ENCODE measurements around the gene SHANK3. TPM values are rescaled to one million over a fixed set of nuclear protein-coding genes. Genes with fewer than 3 reads are reported as not detected.

SHANK3 gene
- total and polyA plus RNA-seq, 2 donors (not counting 3 experiments of a cell fraction or from before 2014, with no cell fraction given), result 26.1 to 158 TPM

GRCh38 chr22:50677493-50678217 lies 5.0 kb downstream of the SHANK3 start:
- dilution Hi-C loops (cut with MboI; ENCODE audit: extremely low pct_ligation_motif_present, low sequenced_read_pairs) (no loop called here), intact Hi-C loops (cut with micrococcal nuclease) (loop anchor here (2.0 kb wide), 1 partner anchor 13 kb away; no protein-coding TSS in a partner anchor)
- Histone ChIP-seq H3K9me3 (replicated peaks; ENCODE audit: control insufficient read depth, insufficient read depth, low read length) (no peaks in the 10 kb centered on the region), H4K20me1 (replicated peaks; ENCODE audit: control insufficient read depth, extremely low read depth, insufficient read depth, low read length) (no peaks in the 10 kb centered on the region), H3K9ac (replicated peaks; ENCODE audit: extremely low read depth, insufficient read depth, low read length) (no peak overlapping the region), H3K27ac (ENCODE audit: insufficient read depth, low read depth, low read length) (no peak overlapping the region), H3K79me2 (ENCODE audit: control insufficient read depth, insufficient read depth, low read length) (peaks cover 71% of the 10 kb centered on the region), H2AFZ (ENCODE audit: low read depth, low read length) (no peak overlapping the region), H3K9me1 (replicated peaks; ENCODE audit: control insufficient read depth, extremely low read depth, insufficient read depth, low read length) (no peaks in the 10 kb centered on the region), H3K27me3 (ENCODE audit: control insufficient read depth in 2 of 2, insufficient read depth in 2 of 2, low read length in 2 of 2) (no peaks in the 10 kb centered on the region), H3K4me2 (ENCODE audit: insufficient read depth, low read length) (no peak overlapping the region), H3K4me1 (ENCODE audit: control insufficient read depth, extremely low read depth, insufficient read depth, low read length) (peaks cover 18% of the 10 kb centered on the region), H3K36me3 (ENCODE audit: control insufficient read depth in 2 of 2, extremely low read depth in 1 of 2, insufficient read depth in 2 of 2, low read length in 2 of 2) (peaks cover 8 to 46% of the 10 kb centered on the region in 2 experiments), H3K4me3 (replicated peaks in 1 of 3; ENCODE audit: insufficient read depth in 1 of 3, low read depth in 1 of 3, low read length in 3 of 3) (peak overlapping the region in 1 of 3 experiments; percentile 74)
- DNase-seq (ENCODE audit: low read depth, low spot score) (no peak), FAIRE-seq (peak; percentile 21)
- TF ChIP-seq GATA2 (IDR thresholded peaks at IDR 0.05; ENCODE audit: insufficient read depth, insufficient read length, low read depth, low read length) (no peak), FOS (IDR thresholded peaks at IDR 0.05; ENCODE audit: borderline replicate concordance, insufficient read depth, low read length) (no peak), JUN (IDR thresholded peaks at IDR 0.05; ENCODE audit: borderline replicate concordance, insufficient read depth, insufficient read length, low read depth) (no peak), EZH2 (IDR thresholded peaks at IDR 0.05; ENCODE audit: borderline replicate concordance, low read depth, low read length, severe bottlenecking) (no peak), MAX (IDR thresholded peaks at IDR 0.05; ENCODE audit: insufficient read depth, insufficient read length) (no peak), POLR2AphosphoS5 (IDR thresholded peaks at IDR 0.05; ENCODE audit: insufficient read depth, low read depth, low read length) (no peak), MYC (IDR thresholded peaks at IDR 0.05; ENCODE audit: low read depth, low read length) (no peak), POLR2A (IDR thresholded peaks at IDR 0.05; ENCODE audit: low read depth, low read length) (no peak)
- TF ChIP-seq, protein P1, sequence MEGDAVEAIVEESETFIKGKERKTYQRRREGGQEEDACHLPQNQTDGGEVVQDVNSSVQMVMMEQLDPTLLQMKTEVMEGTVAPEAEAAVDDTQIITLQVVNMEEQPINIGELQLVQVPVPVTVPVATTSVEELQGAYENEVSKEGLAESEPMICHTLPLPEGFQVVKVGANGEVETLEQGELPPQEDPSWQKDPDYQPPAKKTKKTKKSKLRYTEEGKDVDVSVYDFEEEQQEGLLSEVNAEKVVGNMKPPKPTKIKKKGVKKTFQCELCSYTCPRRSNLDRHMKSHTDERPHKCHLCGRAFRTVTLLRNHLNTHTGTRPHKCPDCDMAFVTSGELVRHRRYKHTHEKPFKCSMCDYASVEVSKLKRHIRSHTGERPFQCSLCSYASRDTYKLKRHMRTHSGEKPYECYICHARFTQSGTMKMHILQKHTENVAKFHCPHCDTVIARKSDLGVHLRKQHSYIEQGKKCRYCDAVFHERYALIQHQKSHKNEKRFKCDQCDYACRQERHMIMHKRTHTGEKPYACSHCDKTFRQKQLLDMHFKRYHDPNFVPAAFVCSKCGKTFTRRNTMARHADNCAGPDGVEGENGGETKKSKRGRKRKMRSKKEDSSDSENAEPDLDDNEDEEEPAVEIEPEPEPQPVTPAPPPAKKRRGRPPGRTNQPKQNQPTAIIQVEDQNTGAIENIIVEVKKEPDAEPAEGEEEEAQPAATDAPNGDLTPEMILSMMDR (IDR thresholded peaks at IDR 0.05; ENCODE audit: extremely low read depth in 1 of 2, insufficient read depth in 1 of 2, low read depth in 1 of 2, low read length in 2 of 2), result no peak
- POLR2A ChIA-PET, result no interaction called here
- BruUV-seq (replicated peaks), result no TSS peak
- CTCF ChIA-PET, result interaction anchor here (1.9 to 2.9 kb wide), 4 partner anchors 36 to 57 kb away, joined by 4 to 25 read pairs (median 9); partner anchors contain the start of gene ARSA

Measured in endothelial cell of umbilical vein (primary cell).